HCT116 (cell line): ENCODE results near the gene ACSL6. TPM values are rescaled to one million over a fixed set of nuclear protein-coding genes. Genes with fewer than 3 reads are reported as not detected.

Experiments
- ATAC-seq: fragments of 200-7000 bp; cut with Tn5 transposase; 2 replicates; pipeline ENCODE4 v1.9.1; 2020; ENCODE audit warnings: mild to moderate bottlenecking, moderate library complexity
- BruUV-seq: library from RNA; stranded (reverse); fragments of 400-500 nt; replicated peaks from 2 replicates; lab custom pipeline; 2021; lab: Mats Ljungman, UMichigan
- CTCF ChIA-PET: fragments of 300-600 bp; sonication (Branson Sonifier 250); formaldehyde crosslinking; loops from one replicate; lab custom pipeline; 2021; ENCODE audit warnings: antibody characterized with exemption; lab: Charles Lee
- POLR2A ChIA-PET: fragments of 300-600, 350-600 bp; sonication (Branson Sonifier 250); formaldehyde crosslinking; loops from one replicate; lab custom pipeline; 2021; ENCODE audit warnings: antibody characterized with exemption; lab: Charles Lee
- RAD21 ChIA-PET, 2 experiments: fragments of 300-600 bp; sonication (Branson Sonifier 250); formaldehyde crosslinking; loops; one replicate each; lab custom pipeline; 2023; ENCODE audit warnings: low total read pairs in 2 of 2; ENCODE audit not compliant: uncharacterized antibody in 2 of 2, unreplicated experiment in 2 of 2, low non-redundant PET in 1 of 2; lab: Charles Lee
- DNase-seq: peaks from one replicate; pipeline ENCODE4 v3.0.0-alpha.2; 2010; ENCODE audit warnings: low read depth, low spot score
- H2AFZ ChIP-seq: fragments of 200-600 bp; shearing (Covaris generic), sonication (generic); 2 replicates; pipeline ENCODE4 v1.6.1; 2017; ENCODE audit warnings: low read depth, mixed run types, mixed read lengths, antibody characterized with exemption, low read length; ENCODE audit not compliant: poor library complexity, severe bottlenecking
- H3K27ac ChIP-seq: 2 replicates; pipeline ENCODE4 v1.5.1; 2012; ENCODE audit warnings: low read depth, low read length
- H3K27me3 ChIP-seq: fragments of 200-600 bp; sonication (generic); 2 replicates; pipeline ENCODE4 v1.6.1; 2016; ENCODE audit warnings: mixed run types, low read length, mixed read lengths; ENCODE audit not compliant: insufficient read depth
- H3K36me3 ChIP-seq, 2 experiments: fragments of 200-500 bp in 1 of 2; fragments of 200-600 bp in 1 of 2; sonication (Bioruptor generic) in 1 of 2; sonication (generic) in 1 of 2; 2 replicates each; pipeline versions ENCODE4 v1.5.1 to v1.6.1; 2014 to 2016; ENCODE audit warnings: low read length in 2 of 2, inconsistent platforms in 1 of 2, mixed read lengths in 1 of 2, mixed run types in 1 of 2; ENCODE audit not compliant: insufficient read depth in 2 of 2, control insufficient read depth in 1 of 2
- H3K4me1 ChIP-seq, 2 experiments: fragments of 200-600 bp in 1 of 2; sonication (generic) in 1 of 2; 2 replicates each; pipeline versions ENCODE4 v1.5.1 to v1.6.1; 2012 to 2017; ENCODE audit warnings: low read length in 2 of 2, inconsistent platforms in 1 of 2, mild to moderate bottlenecking in 1 of 2, mixed read lengths in 1 of 2, mixed run types in 1 of 2, moderate library complexity in 1 of 2; ENCODE audit not compliant: insufficient read depth in 2 of 2, control insufficient read depth in 1 of 2
- H3K4me2 ChIP-seq: fragments of 200-600 bp; sonication (generic); 2 replicates; pipeline ENCODE4 v1.6.1; 2017; ENCODE audit warnings: mixed run types, low read length, mixed read lengths
- H3K4me3 ChIP-seq, 2 experiments: fragments of 200-600 bp in 1 of 2; sonication (generic) in 1 of 2; replicated peaks in 1 of 2; 2 replicates each; pipeline ENCODE4 v1.5.1; 2011 to 2016; ENCODE audit warnings: low read length in 2 of 2, control low read depth in 1 of 2, low read depth in 1 of 2, mild to moderate bottlenecking in 1 of 2, mixed read lengths in 1 of 2, mixed run types in 1 of 2
- H3K79me2 ChIP-seq: fragments of 200-600 bp; sonication (generic); 2 replicates; pipeline ENCODE4 v1.6.1; 2017; ENCODE audit warnings: mild to moderate bottlenecking, mixed run types, low read length, moderate library complexity, mixed read lengths; ENCODE audit not compliant: insufficient read depth
- H3K9ac ChIP-seq: fragments of 200-600 bp; sonication (generic); 2 replicates; pipeline ENCODE4 v1.6.1; 2016; ENCODE audit warnings: low read length, mixed read lengths
- H3K9me2 ChIP-seq: fragments of 200-600 bp; sonication (generic), shearing (Covaris generic); 2 replicates; pipeline ENCODE4 v1.6.1; 2017; ENCODE audit warnings: mixed run types, mild to moderate bottlenecking, moderate library complexity; ENCODE audit not compliant: insufficient read depth
- H3K9me3 ChIP-seq, 2 experiments: fragments of 200-500 bp in 1 of 2; fragments of 200-600 bp in 1 of 2; sonication (Bioruptor generic) in 1 of 2; sonication (generic) in 1 of 2; 2 replicates each; pipeline ENCODE4 v1.6.1; 2014 to 2017; ENCODE audit warnings: low read length in 2 of 2, mixed read lengths in 2 of 2, inconsistent platforms in 1 of 2, low read depth in 1 of 2, mild to moderate bottlenecking in 1 of 2, mixed run types in 1 of 2, moderate library complexity in 1 of 2; ENCODE audit not compliant: control insufficient read depth in 1 of 2, insufficient read depth in 1 of 2
- H4K20me1 ChIP-seq: fragments of 200-600 bp; sonication (generic), shearing (Covaris generic); 2 replicates; pipeline ENCODE4 v1.6.1; 2017; ENCODE audit warnings: mixed run types, mild to moderate bottlenecking, moderate library complexity; ENCODE audit not compliant: insufficient read depth
- CBX3 ChIP-seq: IDR thresholded peaks from 2 replicates; pipeline ENCODE4 v1.6.1; 2012; ENCODE audit warnings: low read depth
- ELF1 ChIP-seq: IDR thresholded peaks from 2 replicates; pipeline ENCODE4 v1.6.1; 2012; ENCODE audit warnings: low read depth, borderline replicate concordance
- EZH2 ChIP-seq: fragments of 200-600 bp; sonication (generic); IDR thresholded peaks from 2 replicates; pipeline ENCODE4 v1.6.1; 2017; ENCODE audit warnings: antibody characterized with exemption, mixed run types
- MAX ChIP-seq: IDR thresholded peaks from 2 replicates; pipeline ENCODE4 v1.6.1; 2012
- SP1 ChIP-seq: IDR thresholded peaks from 2 replicates; pipeline ENCODE4 v1.6.1; 2012; ENCODE audit warnings: low read depth
- TCF7L2 ChIP-seq: IDR thresholded peaks from 2 replicates; pipeline ENCODE4 v1.7.0; 2011; ENCODE audit warnings: borderline replicate concordance, inconsistent platforms; ENCODE audit not compliant: insufficient read depth, insufficient read length; ENCODE audit errors: extremely low read depth
- ZBTB33 ChIP-seq: IDR thresholded peaks from 2 replicates; pipeline ENCODE4 v1.6.1; 2011; ENCODE audit warnings: mild to moderate bottlenecking, low read length, moderate library complexity; ENCODE audit not compliant: insufficient replicate concordance; ENCODE audit errors: extremely low read depth
- intact Hi-C: fragments of 100-400 bp; cut with micrococcal nuclease; formaldehyde crosslinking; loops from 2 replicates; pipeline ENCODE4 v1.10.0; 2022
- total RNA-seq: library from RNA; stranded (reverse); gene quantifications from one replicate; pipeline ENCODE4 v1.2.1, GENCODE V29; 2021; ENCODE audit not compliant: unreplicated experiment

Gene ACSL6
- total RNA-seq, 1 experiment from 2014 or later: 2.3 TPM

GRCh38 chr5:132010989-132011621 lies 353 bp downstream of the ACSL6 start:
- no peak for ATAC-seq
- no peaks in the 10 kb centered on the region for H3K36me3 ChIP-seq
- intact Hi-C loops: no loop called here
- ChIA-PET CTCF (interaction anchor here (0.9 kb wide), 1 partner anchor 200 kb away, joined by 4 read pairs; no protein-coding TSS in a partner anchor), POLR2A (no interaction called here), RAD21 (no interaction called here)
- H3K4me3 ChIP-seq: no peak overlapping the region; a peak in 1 of 4 replicates
- H3K9me2 ChIP-seq: no peaks in the 10 kb centered on the region
- H3K4me2 ChIP-seq: peak overlapping the region; percentile 74
- TF ChIP-seq SP1: no peak
- no peak for TF ChIP-seq CBX3
- no peak for TF ChIP-seq MAX
- no peak for TF ChIP-seq ZBTB33
- TF ChIP-seq TCF7L2: no peak
- TF ChIP-seq ELF1: no peak
- no peak for TF ChIP-seq EZH2
- H3K4me1 ChIP-seq: peaks cover 0 to 5% of the 10 kb centered on the region in 2 experiments; a peak in 1 of 4 replicates
- H3K9me3 ChIP-seq: no peaks in the 10 kb centered on the region
- no peak overlapping the region for H3K27ac ChIP-seq
- no peak overlapping the region for H3K9ac ChIP-seq
- 0 out of 2 replicates have a peak, but pooled peaks cover 2% of the 10 kb centered on the region for H3K27me3 ChIP-seq
- no peaks in the 10 kb centered on the region for H3K79me2 ChIP-seq
- H2AFZ ChIP-seq: no peak overlapping the region
- no peaks in the 10 kb centered on the region for H4K20me1 ChIP-seq
- BruUV-seq: no TSS peak
- no peak for DNase-seq
